ENCODE data around the gene FAM156B.
A peak's percentile ranks its signal among the peaks of the same experiment; 100 is the strongest.
"Not testable (repeated sequence)": the region's sequence is repeated elsewhere in the genome, so short reads cannot be mapped to it uniquely, and the experiment has no call there.

Gene FAM156B

GRCh38 chrX:52923781-52924241 is 26.7 kb downstream of the FAM156B start:
- no peak for DNase-seq (ENCODE audit: low read depth)

- DNase-seq (ENCODE audit: low read depth): not testable (repeated sequence)
Measured at GRCh38 chrX:52930214-52930613, 33.1 kb downstream of the FAM156B start.

DNA sequence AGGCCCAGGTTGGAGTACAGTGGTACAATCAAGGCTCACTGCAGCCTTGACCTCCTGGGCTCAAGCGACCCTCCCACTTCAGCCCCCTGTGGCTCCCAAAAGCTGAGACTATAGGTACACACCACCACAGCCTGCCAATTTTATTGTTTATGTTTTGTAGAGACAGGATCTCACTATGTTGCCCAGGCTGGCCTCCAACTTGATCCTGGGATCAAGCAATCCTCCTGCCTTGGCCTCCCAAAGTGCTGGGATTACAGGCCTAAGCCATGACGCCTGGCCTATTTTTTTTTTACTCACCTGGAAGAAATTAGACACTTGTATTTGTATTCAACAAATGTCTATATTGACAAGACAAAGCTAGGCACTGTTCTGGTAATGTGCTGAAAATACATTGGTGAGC is 36.1 kb downstream of the FAM156B start:
- no peak for DNase-seq (ENCODE audit: low read depth)

DNA sequence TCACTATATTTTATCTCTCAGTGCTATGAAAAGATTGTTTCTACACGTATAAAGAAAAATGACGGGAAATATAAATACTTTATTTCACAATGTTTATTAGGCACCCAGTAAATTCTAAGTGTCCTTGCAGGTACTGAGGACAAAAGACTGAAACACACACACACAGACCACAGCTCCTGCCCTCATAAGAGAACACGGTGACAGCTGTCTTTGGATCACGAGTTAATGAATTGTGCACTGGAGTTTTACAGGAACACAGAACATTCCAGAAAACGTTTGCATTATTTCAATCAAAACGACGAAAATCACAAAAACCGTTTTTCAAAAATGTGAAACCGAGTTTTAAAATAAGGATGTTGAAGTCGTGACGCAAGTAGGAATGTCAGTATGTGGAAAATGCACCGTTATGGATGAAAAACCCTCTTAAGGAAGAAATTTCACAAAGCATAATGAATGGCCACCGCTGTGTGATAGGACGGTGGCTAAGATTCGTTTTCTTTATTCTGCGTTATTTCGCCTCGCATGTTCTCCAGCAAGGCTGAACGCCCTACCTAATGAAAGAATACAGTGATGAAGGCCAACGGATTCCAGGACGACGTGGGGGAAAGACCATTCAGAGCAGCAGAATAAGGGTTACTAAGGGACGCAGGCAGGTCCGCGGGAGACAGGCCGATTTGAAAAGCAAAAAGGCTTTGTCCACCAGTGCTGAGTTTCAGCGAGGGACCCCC is 37.0 kb downstream of the FAM156B start:
- DNase-seq (ENCODE audit: low read depth): no peak

GRCh38 chrX:52934704-52935469 is 37.8 kb downstream of the FAM156B start:
- DNase-seq (ENCODE audit: low read depth): peak; percentile 70

DNA sequence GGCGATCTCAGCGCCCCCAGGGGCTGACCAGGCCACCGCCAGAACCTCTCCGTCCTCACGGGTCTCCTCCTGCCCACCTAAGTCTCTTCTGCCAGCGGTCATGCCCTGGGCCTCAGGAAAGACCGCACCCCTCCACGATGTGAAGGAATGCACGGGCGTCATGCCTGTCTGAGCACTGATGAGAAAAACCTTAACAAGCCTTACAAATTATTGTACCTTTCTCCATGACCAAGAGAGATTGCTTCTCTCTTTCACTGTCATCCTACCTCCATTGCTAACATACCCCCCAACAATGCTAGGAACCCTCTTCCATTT is 38.3 kb downstream of the FAM156B start:
- not testable (repeated sequence) for DNase-seq (ENCODE audit: low read depth)

GRCh38 chrX:52940704-52941103 is 43.6 kb downstream of the FAM156B start:
- DNase-seq (ENCODE audit: low read depth): not testable (repeated sequence)

- DNase-seq (ENCODE audit: low read depth): not testable (repeated sequence)
Measured at GRCh38 chrX:52941728-52942127, 44.6 kb downstream of the FAM156B start.

- DNase-seq (ENCODE audit: low read depth): not testable (repeated sequence)
Measured at GRCh38 chrX:52945838-52946494, 48.8 kb downstream of the FAM156B start.

GRCh38 chrX:52947501-52947900 is 50.4 kb downstream of the FAM156B start:
- DNase-seq (ENCODE audit: low read depth): not testable (repeated sequence)

- not testable (repeated sequence) for DNase-seq (ENCODE audit: low read depth)
Measured at GRCh38 chrX:52948265-52948664, 51.1 kb downstream of the FAM156B start.

GRCh38 chrX:52949325-52949724 is 52.2 kb downstream of the FAM156B start:
- DNase-seq (ENCODE audit: low read depth): not testable (repeated sequence)

DNA sequence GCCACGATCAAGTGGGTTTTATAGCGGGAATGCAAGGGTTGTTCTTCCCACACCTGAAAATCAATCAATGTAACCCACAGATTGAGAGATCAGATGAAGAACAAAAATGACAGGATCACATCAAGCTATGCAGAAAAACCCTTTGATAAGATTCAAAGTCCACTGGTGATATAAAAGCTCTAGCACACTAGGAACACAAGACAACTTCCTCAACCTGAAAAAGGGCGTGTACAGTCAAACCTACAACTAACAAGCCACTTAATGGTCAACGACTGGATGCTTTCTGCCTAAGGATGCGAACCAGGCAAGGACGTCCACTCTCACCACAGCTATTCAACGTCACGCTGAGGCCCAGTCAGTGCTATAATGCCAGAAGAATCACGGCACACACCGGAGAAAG is 52.8 kb downstream of the FAM156B start:
- not testable (repeated sequence) for DNase-seq (ENCODE audit: low read depth)
